COLO668 (cell line): Measurements from ENCODE around the gene CD300A.

Source experiments
- DNase-seq: peaks from one replicate; lab custom pipeline; 2025; ENCODE audit not compliant: unreplicated experiment; lab: John Stamatoyannopoulos, UW

The CD300A gene

DNA sequence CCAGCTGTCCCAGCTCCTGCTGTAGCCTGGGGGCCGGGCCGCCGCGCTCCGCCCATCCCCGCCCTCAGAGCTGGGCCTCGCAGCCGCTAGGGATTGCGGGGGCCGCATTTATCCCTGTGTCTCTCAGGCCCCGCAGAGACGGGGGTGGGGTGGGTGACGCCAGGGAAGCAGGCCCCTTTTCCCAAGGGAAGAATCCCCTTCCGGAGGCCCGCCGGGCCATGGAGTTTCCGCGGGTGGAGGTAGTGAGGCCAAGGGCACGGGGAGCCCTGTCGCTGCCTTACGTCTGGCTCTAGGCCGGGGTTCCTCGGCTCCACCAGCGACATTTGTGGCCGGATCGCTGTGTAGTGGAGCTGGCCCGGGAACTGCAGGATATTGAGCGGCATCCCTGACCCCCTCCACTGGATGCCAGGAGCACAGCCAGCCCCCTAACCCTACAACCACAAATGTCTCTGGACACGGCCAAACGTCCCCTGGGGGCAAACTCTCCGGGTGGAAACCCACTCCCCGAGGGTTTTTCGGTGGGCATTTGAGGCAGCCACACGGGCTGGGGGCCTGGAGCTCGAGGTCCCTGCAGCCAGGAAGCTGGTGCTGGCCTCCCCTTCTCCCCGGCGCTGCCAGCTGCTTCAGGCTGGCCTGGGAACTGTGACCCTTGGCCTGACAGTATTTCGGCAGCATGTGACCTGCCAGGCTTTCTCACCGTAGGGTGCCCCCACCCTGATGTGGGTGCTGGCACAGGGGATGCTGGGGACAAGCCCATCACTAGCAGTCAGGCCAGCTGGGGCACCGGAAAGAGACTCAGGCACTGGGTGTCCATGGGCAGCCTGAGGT, 12.0 kb upstream of the CD300A start:
- peak; percentile 66 for DNase-seq

DNA sequence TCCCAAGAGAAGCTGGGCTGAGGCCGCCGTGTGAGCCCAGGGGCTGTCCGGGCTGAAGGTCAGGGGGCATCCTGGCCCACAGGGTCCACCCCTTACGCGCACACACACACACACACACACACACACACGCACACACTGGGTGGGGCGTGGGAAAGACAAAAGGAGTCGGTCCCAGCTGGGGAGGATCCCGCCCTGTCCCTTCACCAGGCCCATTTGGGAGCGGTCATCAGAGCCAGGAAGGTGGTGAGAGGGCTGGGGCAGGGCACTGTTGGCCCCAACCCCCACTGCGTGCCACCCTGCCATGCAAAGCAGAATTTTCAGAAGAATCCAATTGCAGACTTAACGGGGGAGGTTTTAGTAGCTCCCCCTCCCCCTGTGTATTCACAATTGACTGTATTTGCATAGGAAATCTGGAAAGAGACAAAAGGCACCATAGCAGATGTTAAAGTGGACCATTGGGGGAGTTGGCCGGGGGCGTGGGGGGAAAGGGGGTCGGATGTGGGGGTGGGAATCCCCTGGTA, 11.3 kb upstream of the CD300A start:
- no peak for DNase-seq

DNA sequence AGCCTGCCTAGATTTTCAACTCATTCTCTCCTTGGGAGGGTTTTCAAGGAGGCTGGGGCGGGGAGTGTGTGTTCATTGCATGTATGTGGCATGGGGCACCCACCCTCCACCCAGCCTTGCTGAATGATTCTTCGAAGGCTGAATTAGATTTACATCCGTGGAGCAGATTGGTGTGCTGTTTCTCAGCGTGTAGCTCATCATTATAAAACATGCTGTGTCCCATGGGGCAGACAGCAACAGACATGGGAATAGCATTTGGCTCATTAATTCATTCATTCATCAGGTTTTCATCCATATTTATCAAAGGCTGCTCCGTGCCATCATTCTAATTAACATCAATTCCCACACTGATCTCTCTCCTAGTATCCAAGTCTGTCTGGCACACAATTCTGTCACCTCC, 10.6 kb upstream of the CD300A start:
- DNase-seq, result no peak

DNA sequence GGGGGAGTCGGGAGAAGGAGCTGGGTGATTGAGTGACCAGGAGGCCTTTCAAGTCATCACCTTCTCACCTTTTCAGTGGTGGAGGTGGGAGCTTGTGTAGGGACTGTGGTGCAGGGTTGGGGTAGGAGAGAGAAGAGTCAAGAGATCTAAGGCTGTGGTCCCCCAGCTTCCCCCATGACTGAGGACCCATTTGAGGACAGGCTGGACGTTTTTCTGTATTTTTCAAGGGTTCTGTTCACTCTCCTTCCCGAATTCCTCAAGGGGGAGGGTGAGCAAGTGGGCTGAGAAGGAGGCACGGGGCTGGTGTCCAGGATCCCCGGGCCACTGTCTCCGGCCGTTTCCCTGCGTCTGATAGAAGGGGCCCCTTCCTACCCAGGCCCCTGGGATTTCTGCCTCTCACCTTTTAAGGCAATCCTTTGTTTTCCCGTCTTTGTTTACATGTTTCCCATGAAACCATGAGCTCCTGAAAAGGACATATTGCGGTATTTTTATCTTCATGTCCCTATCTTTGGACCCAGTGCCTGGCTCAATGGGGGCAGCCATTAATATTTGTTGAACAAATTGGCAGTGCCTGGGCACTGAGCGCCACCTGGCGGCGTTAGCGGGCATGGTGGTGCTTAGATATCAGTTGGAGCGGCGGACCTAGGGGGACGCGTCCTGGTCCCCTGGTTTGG, 9.2 kb upstream of the CD300A start:
- DNase-seq, result peak; percentile 61

DNA sequence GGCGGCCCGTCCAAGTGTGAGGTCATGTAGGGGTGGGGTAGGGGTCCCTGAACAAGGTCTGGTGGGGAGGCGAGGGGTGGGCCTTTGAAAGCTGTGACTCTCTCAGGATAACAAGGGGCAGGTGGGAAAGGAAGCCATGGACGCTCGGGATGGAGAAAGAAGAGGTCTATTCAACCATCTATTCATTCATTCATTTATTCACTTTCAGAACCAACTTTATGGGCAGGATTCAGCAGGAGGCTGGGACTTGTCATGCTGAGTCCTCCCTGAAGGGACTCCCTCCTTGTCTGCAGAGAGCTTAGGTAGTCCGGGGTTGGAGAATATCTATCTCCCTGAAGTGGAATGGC, 8.6 kb upstream of the CD300A start:
- DNase-seq, result no peak

DNA sequence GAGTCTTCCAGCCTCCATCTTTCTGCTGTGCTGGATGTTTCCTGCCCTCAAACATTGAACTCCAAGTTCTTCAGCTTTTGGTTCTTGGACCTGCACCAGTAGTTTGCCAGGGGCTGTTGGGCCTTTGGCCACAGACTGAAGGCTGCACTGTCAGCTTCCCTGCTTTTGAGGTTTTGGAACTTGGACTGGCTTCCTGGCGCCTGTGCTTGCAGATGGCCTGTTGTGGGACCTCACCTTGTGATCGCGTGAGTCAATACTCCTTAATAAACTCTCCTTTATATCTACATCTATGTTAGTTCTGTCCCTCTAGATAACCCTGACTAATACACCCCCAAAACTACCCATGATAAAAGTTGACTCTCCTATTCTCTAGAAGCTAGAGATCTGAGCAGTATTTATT, 7.6 kb upstream of the CD300A start:
- DNase-seq, result no peak

DNA sequence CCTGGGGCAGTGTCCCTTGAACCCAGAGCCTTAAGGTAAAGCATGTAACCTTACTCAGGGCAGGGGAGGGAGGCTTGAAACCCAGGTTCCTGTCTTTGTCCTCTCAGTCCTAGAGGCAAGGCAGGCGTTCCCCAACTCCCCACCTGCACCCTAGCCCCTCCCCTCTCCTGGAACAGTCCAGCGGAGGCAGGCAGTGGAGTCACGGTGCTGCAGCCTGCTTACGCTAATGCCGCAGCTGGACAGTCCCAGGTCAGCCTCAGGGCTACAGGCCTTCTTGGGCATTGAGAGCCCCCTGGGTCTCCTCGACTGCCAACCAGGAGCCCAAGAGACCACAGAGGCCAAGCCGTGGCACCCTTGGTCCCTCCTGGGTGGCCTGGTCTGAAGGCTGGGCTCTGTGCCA, 6.8 kb upstream of the CD300A start:
- no peak for DNase-seq

DNA sequence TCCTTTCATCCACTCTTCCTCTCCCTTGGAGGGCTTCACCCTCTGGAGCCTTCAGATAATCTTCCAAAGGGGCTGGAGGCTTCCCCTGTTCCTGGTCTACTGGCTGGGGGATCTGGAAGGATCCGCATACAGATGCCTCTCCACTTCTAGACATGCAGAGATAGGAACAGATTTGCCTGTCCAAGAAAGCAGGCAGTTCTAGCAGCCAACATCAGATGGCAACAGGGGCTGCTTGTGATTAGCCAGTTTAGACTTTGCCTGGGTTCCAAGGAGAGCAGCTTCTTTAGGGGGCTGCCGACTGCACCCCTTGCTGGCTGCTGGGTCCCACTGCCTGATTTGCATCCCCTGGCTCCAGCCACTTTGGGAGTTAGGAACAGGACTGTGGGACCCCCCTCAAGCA, 6.2 kb upstream of the CD300A start:
- no peak for DNase-seq

DNA sequence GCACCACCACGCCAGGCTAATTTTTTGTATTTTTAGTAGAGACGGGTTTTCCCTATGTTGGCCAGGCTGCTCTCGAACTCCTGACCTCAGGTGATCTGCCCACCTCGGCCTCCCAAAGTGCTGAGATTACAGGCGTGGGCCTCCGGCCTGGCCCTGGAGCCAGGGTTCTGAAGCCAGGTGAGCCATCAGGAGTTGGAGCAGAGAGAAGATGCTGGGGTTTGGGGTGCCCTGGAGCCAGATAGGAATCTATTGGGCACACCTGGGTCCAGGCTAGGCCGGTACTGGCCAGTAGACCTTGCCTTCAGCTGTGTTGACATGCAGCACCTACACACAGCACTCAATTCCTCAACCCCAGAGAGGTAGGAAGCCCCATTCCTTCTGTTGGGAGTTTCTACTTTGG, 5.4 kb upstream of the CD300A start:
- DNase-seq, result no peak

DNA sequence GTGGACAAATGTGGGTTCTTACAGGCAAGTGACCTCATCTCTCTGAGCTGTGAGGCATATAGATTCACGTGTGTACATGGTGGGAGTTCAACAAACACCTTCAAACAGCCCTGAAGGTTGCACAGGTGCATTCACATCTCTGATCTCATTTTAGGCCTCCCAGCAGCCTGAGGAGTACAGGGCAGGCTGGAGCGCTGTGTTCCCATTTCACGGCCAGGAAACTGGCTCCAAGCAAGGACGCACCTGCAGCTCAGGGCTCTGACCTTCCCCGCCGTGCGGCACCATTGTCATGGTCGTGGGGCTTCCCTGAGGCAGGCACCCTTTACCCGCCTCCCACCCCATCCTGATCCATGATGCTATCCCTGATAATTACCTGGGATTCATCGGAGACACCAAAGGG, 4.8 kb upstream of the CD300A start:
- no peak for DNase-seq

DNA sequence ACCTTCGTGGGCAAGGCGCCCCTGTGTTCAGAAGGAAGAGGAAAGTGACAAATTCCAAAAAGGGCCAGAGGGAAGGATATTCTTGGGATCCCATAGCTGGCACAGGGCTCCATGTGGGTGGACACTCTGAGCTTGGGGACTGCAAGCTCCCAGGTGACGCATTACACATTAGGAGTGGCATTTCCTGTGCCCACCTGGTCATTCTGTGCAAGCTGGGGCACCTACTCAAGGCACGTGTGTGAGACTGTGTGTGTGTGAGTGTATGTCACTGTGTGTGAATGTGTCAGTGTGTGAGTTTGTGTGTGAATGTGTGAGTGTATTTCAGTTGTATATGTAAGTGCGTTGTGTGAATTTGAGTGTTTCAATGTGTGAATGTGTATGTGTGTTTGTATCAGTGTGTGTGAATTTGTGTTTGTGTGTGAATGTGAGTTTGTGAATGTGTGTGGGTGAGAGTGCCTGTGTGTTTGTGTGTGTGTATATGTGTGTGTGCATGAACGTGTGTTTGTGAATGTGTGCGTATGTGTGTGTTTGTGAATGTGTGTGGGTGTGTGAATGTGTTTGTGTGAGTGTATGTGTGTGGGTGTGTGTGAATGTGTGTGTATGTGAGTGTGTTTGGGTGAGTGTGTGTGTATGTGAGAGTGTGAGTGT, 1.6 kb upstream of the CD300A start:
- no peak for DNase-seq

DNA sequence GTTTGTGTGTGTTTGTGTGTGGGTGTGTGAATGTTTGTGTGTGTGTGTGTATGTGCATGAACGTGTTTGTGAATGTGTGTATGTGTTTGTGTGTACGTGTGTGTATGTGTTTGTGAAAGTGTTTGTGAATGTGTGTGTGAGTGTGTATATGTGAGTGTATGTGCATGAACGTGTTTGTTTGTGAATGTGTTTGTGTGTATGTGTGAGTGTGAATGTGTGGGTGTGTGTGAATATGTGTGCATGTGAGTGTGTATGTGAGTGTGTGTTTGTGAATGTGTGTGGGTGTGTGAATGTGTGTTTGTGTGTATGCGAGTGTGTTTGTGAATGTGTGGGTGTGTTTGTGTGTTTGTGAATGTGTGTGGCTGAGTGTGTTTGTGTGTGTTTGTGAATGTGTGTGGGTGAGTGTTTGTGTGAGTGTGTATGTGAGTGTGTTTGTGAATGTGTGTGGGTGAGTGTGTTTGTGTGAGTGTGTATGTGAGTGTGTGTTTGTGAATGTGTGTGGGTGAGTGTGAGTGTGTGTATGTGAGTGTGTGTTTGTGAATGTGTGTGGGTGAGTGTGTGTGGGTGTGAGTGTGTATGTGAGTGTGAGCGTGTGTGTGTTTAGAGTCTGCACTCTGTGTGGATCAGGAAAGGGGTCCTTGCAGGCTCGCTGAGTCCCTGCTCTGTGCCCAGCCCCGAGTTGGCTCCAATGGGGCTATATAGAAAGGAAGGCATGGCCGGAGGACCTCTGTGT, 890 bp upstream of the CD300A start:
- DNase-seq, result no peak

DNA sequence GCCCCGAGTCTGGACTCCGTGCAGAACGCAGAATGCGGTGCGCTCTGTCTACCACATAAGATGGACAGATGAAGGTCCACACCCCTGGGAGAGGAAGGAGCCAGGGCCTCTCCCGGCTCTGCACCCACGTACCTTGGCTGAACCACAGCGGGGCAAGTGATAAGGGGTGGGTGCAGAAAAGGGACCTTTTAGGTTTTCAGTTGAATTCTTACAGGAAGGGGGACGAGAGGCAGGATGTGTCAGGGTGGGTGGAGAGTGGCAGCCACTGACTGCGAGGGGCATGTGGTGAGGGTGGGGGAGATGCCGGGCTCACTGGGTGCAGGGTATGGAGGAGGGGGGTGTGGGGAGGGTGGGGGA, 372 bp downstream of the CD300A start:
- no peak for DNase-seq

DNA sequence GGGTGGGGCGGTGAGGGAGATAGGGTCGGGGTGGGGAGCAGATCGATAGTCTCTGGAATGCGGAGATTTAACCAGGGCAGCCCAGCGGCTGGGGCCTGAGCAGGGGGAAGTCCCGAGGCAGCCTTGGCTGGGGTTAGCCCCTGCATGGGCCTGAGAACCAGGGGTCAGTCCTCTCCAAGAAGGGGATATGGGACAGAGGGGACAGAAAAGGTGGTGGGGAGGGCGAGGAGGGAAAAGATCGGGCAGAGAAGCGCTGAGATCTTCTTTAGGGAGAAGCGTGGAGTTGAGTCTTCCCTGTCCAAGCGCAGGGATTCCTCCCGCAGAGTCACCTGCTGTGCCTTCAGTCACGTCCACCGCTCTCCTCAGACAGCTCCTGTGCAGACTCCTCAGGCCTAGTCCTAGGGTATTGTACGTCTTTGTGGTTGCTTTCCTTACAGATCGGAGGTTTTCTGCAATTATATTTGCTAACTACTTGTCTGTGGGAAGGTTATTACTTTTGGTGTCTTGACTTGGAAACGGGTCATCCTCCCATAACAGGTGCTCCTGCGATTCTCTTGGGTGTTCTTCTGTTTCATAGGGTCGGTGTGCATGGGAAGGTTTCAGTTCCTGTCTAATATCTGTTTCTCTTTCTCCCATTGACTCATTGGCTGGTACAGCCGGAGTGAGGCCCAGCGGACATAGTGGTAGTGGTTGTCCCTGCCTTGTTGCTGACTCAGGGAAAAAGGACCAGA, 952 bp downstream of the CD300A start:
- DNase-seq, result no peak

DNA sequence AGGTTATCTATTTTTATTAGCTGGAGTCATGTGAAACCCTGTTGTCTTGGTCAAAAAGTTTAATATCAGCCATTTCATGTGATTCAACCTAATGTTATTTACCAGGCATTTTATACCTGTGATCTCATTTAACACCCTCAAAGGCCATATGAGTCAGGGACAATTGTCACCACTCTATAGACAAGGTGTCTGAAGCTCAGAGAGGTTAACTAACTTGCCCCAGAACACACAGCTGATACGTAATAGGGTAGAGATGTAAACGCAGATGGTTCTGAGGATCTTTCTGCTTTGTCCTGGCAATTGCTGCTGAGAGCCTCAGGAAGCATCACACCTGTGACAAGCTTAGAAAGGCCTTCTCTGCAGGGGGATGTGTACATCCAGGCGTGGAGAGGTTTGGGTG, 4.9 kb downstream of the CD300A start:
- no peak for DNase-seq

DNA sequence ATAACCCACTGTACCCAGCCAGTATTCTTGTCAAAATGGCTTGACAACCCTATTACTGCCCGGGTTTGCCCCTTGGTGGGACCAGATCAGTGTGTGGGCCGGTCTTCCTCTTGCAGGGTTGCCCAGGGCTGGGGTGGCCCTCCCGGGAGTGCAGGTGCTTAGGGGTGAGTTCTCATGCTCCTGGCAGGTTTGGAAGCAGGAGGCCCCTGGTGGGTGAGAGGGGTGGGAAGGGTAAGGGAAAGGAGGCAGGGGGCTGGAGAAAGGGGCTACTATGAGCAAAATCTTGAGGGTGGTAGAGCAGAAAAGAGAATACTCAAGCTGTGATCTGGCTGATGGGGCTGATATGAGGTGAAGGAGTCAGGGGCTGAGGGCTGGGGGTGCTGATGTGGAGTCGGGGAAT, 6.5 kb downstream of the CD300A start:
- no peak for DNase-seq

DNA sequence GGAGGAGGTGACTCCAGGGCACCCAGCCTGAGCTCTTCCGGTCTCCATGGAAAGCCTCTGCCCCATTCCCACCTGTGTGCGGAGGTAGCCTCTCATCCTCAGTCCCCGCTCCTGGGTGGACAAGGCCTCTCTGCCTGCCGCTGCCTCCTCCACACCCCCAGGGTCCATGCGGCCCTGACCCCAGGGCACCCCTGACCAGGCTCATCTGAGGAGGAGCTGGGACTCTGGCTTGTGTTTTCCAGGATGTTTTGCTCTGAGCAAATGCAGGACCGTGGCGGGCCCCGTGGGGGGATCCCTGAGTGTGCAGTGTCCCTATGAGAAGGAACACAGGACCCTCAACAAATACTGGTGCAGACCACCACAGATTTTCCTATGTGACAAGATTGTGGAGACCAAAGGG, 6.9 kb downstream of the CD300A start:
- no peak for DNase-seq

DNA sequence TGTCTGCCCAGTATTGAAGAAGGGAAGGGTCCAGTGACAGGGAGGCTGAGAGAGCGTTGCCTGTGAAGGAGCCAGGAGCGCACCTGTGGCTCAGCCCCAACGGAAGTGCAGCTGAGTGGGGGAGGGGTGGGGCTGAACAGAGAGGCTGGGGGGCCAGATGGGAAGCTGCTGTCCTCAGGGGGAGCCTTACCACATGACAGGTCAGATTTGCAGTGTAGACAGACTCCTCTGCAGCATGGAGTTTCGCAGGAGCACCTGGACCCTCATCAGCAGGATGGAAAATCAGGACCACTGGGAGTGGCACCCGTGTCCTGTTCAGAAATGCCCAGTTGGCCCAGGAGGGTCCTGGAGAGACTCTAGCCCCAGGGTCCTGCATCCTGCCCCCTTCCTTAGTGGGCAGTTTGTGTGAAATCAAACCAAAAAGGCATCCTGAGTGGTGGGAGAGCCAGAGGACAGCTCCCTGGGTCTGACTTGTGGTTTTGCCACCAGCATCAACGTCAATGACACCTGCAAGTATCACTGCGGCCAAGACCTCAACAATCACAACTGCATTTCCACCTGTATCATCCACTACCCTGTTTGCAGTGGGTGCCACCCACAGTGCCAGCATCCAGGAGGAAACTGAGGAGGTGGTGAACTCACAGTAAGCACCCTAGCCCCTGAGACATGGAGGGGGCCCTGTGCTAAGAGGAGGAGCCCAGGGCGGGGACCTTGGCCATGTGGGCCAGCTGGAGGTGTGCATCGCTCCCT, 7.8 kb downstream of the CD300A start:
- no peak for DNase-seq

DNA sequence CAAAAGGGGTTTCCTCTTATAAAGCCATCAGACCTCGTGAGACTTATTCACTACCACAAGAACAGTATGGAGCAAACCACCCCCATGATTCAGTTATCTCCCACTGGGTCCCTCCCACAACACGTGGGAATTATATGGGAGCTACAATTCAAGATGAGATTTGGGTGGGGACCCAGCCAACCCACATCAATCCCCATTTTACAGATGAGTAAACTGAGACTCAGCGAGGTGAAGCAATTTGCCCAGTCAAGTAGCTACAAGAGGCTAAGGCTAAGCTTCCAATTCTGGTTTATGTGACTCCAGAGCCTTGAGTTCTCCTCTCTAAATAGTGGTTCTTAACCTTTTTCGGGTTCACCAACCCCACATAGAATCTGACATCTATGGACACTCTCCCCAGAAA, 8.8 kb downstream of the CD300A start:
- no peak for DNase-seq

DNA sequence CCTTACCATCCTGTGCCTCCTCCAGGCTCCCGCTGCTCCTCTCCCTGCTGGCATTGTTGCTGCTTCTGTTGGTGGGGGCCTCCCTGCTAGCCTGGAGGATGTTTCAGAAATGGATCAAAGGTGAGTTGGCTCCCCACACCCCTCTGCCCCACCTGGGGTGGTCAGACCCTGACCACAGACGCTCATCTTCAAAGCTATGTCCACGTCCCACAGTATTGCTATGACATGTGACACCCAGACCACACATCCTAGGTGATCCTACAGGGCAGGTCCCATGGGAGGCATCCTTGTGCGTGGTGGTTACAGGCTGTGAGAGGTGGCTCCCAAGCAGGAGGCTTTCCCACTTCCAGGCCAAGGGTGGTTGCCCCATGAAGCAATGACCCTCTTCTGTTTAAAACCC, 11.0 kb downstream of the CD300A start:
- no peak for DNase-seq
